Heart left ventricle (tissue), 16 donors: ENCODE measurements around the gene MGAT5. TPM values are rescaled to one million over a fixed set of nuclear protein-coding genes. Genes with fewer than 3 reads are reported as not detected.
A peak's percentile ranks its signal among the peaks of the same experiment; 100 is the strongest.

Experiments
- ATAC-seq, 4 donors: fragments of 200-7000 bp; cut with Tn5 transposase; one replicate each; pipeline ENCODE4 v1.9.1; 2020 to 2022; ENCODE audit warnings: moderate library complexity in 4 of 4, mild to moderate bottlenecking in 3 of 4, moderate number of reproducible peaks in 1 of 4
- DNase-seq, 5 donors: peaks; one replicate each; pipeline ENCODE4 v3.0.0-alpha.2; 2020
- H3K27ac ChIP-seq, 12 donors: fragments of 200-600 bp; sonication (generic) in 4 of 12; one replicate each; pipeline versions ENCODE4 v1.5.0 to v1.8.0; 2016 to 2022; ENCODE audit warnings: mild to moderate bottlenecking in 2 of 12
- H3K27me3 ChIP-seq, 9 donors: fragments of 200-600 bp; sonication (generic) in 2 of 9; one replicate each; pipeline versions ENCODE4 v1.5.1 to v1.8.0; 2016 to 2022; ENCODE audit warnings: mild to moderate bottlenecking in 3 of 9
- H3K36me3 ChIP-seq, 9 donors: fragments of 200-600 bp; sonication (generic) in 2 of 9; one replicate each; pipeline versions ENCODE4 v1.5.0 to v1.8.0; 2018 to 2022; ENCODE audit warnings: mild to moderate bottlenecking in 2 of 9
- H3K4me1 ChIP-seq, 12 donors: fragments of 200-600 bp; sonication (generic) in 4 of 12; one replicate each; pipeline versions ENCODE4 v1.5.0 to v1.8.0; 2016 to 2022; ENCODE audit warnings: mild to moderate bottlenecking in 3 of 12
- H3K4me3 ChIP-seq, 12 donors: fragments of 200-600 bp; sonication (generic) in 4 of 12; one replicate each; pipeline versions ENCODE4 v1.5.0 to v1.8.0; 2017 to 2022; ENCODE audit warnings: mild to moderate bottlenecking in 9 of 12, moderate library complexity in 4 of 12
- H3K9me3 ChIP-seq, 12 donors: fragments of 200-600 bp; sonication (generic) in 4 of 12; one replicate each; pipeline versions ENCODE4 v1.5.0 to v1.8.0; 2016 to 2022; ENCODE audit warnings: mild to moderate bottlenecking in 1 of 12
- CTCF ChIP-seq, 12 donors: fragments of 200-600 bp; sonication (generic) in 4 of 12; IDR thresholded peaks; one replicate each; pipeline versions ENCODE4 v1.5.0 to v1.8.0; 2018 to 2022; ENCODE audit warnings: antibody characterized with exemption in 12 of 12, mild to moderate bottlenecking in 5 of 12
- POLR2A ChIP-seq, 2 donors: fragments of 450-650 bp; IDR thresholded peaks; one replicate each; pipeline ENCODE4 v1.6.1; 2017; ENCODE audit warnings: antibody characterized with exemption in 2 of 2, mild to moderate bottlenecking in 2 of 2, moderate library complexity in 2 of 2
- WGBS, 4 donors: extraction: QIAGEN DNeasy Blood & Tissue Kit in 2 of 4; methylation state at CpG; one replicate each; pipeline versions ENCODE4 v1.1.5 to v1.1.7; 2013 to 2018; 5-methylcytosine and 5-hydroxymethylcytosine counted together
- intact Hi-C, 10 donors: fragments of 100-400 bp; cut with DNase I; formaldehyde crosslinking; loops; one replicate each; pipeline versions ENCODE4 v1.11.1 to v1.14.2; 2022
- polyA plus RNA-seq, 2 donors: library from polyadenylated mRNA; stranded (reverse); fragments of 200-250 nt; gene quantifications; one replicate each; pipeline ENCODE4 v1.2.3, GENCODE V29; 2013
- total RNA-seq, 9 donors: library from RNA; depleted of rRNA in 2 of 9; stranded (reverse); fragments of >200 nt in 2 of 9; fragmentation: NEBNext Ultra II Directional in 3 of 9; extraction: Animal tissue kit (Norgen Biotek cat#: 25700) in 3 of 9; gene quantifications; one replicate each; pipeline versions ENCODE4 v1.1.0 to v1.2.4, GENCODE V29; 2016 to 2023
- donor health status: ischemic (EF 13 %, LVEDD 7.1; RV severe dilation, severe dysfunction).
- donor health status: healthy with polysubstance abuse.
- donor health status: DM: no; HTN: yes; CAD: no.
- donor health status: DM: no; HTN: no; CAD: no.
- donor health status: ischemic (EF 25% LVEDD 6.9; RV normal size, moderate dysfunction).
- donor health status: ischemic (EF 25% LVEDD 5.7; RV mildly dilated, moderate dysfunction).
- donor health status: healthy.
- donor health status: DM: yes; HTN: yes; CAD: no.
- donor health status: ischemic (EF 35%, LVEDD 5.7; RV mildly dilated, moderate dysfunction).
- donor health status: nonischemic (EF 11% LVEDD 7.7; RV severe dilation, severe dysfunction).
- donor health status: DM: yes; HTN: yes; CAD: no.
- donor health status: PGD.
- donor health status: ischemic (EF 29% LVEDD 5.4; RV normal size, mild dysfunction).
- donor health status: nonischemic (EF 23%, LVEDD 6.1; RV moderate dilation, normal function).

Gene MGAT5
- total and polyA plus RNA-seq, 11 donors = 9.7 to 116 (median 79.3) TPM

GRCh38 chr2:134446383-134447017, 192.6 kb downstream of the MGAT5 start:
- H3K27ac ChIP-seq = peak overlapping the region in 1 of 12 donors; percentile 9
- H3K36me3 ChIP-seq = peaks cover 0 to 58% (median 34%) of the 10 kb centered on the region in 9 donors
- no peak for ATAC-seq
- no peak for DNase-seq
- WGBS, 4 donors = 72 to 82% (median 78%) methylated on average over 7 to 8 of the region's 8 CpGs
- H3K4me1 ChIP-seq = peaks cover 0 to 23% (median 7%) of the 10 kb centered on the region in 12 donors
- intact Hi-C loops = loop anchor here in 4 of 10 donors (5.0 to 10.0 kb wide), 4 partner anchors 69 to 562 kb away; no protein-coding TSS in a partner anchor
- H3K27me3 ChIP-seq = no peaks in the 10 kb centered on the region
- TF ChIP-seq CTCF (IDR thresholded peaks at IDR 0.05) = no peak
- no peak for TF ChIP-seq POLR2A (IDR thresholded peaks at IDR 0.05)
- no peak overlapping the region for H3K4me3 ChIP-seq
- H3K9me3 ChIP-seq = no peaks in the 10 kb centered on the region

GRCh38 chr2:134447669-134448068, 193.8 kb downstream of the MGAT5 start:
- peaks cover 0 to 20% (median 7%) of the 10 kb centered on the region in 12 donors for H3K4me1 ChIP-seq
- 87 to 95% (median 94%) methylated on average over 4 of the region's 4 CpGs for WGBS, 4 donors

DNA sequence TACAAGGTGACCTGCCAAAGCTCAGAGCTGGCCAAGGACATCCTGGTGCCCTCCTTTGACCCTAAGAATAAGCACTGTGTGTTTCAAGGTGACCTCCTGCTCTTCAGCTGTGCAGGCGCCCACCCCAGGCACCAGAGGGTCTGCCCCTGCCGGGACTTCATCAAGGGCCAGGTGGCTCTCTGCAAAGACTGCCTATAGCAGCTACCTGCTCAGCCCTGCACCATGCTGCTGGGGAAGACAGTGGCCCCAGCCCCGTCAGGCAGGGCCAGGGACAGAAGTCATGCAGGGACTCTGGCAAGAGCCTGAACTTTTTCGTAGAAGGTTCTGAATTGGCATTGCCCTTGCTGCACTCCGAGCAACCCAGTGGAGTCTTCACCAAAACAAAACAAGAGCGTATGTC, 194.8 kb downstream of the MGAT5 start:
- WGBS, 4 donors = 81 to 91% (median 90%) methylated on average over 3 to 6 of the region's 6 CpGs
- H3K27me3 ChIP-seq = no peaks in the 10 kb centered on the region
- peaks cover 0 to 16% (median 7%) of the 10 kb centered on the region in 12 donors for H3K4me1 ChIP-seq
- DNase-seq (no peak), ATAC-seq (no peak)
- H3K27ac ChIP-seq = no peak overlapping the region
- H3K9me3 ChIP-seq = no peaks in the 10 kb centered on the region
- TF ChIP-seq CTCF (IDR thresholded peaks at IDR 0.05) (no peak), POLR2A (IDR thresholded peaks at IDR 0.05) (no peak)
- intact Hi-C loops = loop anchor here in 4 of 10 donors (5.0 to 10.0 kb wide), 4 partner anchors 71 to 564 kb away; no protein-coding TSS in a partner anchor
- peaks cover 0 to 50% (median 30%) of the 10 kb centered on the region in 9 donors for H3K36me3 ChIP-seq
- H3K4me3 ChIP-seq = no peak overlapping the region

More at GRCh38 chr2:134447669-134448068, 193.8 kb downstream of the MGAT5 start:
- H3K27me3 ChIP-seq = no peaks in the 10 kb centered on the region
- ATAC-seq = no peak
- peaks cover 0 to 52% (median 34%) of the 10 kb centered on the region in 9 donors for H3K36me3 ChIP-seq
- intact Hi-C loops = loop anchor here in 4 of 10 donors (5.0 to 10.0 kb wide), 4 partner anchors 70 to 563 kb away; no protein-coding TSS in a partner anchor
- H3K9me3 ChIP-seq = no peaks in the 10 kb centered on the region
- no peak overlapping the region for H3K27ac ChIP-seq
- no peak for TF ChIP-seq POLR2A (IDR thresholded peaks at IDR 0.05)
- TF ChIP-seq CTCF (IDR thresholded peaks at IDR 0.05) = no peak
- no peak overlapping the region for H3K4me3 ChIP-seq
- no peak for DNase-seq

GRCh38 chr2:134449157-134449556, 195.3 kb downstream of the MGAT5 start:
- Histone ChIP-seq H3K4me3 (no peak overlapping the region), H3K9me3 (no peaks in the 10 kb centered on the region), H3K27ac (no peak overlapping the region), H3K4me1 (peaks cover 0 to 14% (median 6%) of the 10 kb centered on the region in 12 donors), H3K27me3 (no peaks in the 10 kb centered on the region), H3K36me3 (peaks cover 0 to 50% (median 30%) of the 10 kb centered on the region in 9 donors)
- WGBS, 4 donors = 85 to 89% (median 88%) methylated on average over 7 of the region's 7 CpGs
- intact Hi-C loops = loop anchor here in 4 of 10 donors (5.0 to 10.0 kb wide), 4 partner anchors 72 to 564 kb away; no protein-coding TSS in a partner anchor
- TF ChIP-seq POLR2A (IDR thresholded peaks at IDR 0.05) (no peak), CTCF (IDR thresholded peaks at IDR 0.05) (no peak)
- DNase-seq (no peak), ATAC-seq (no peak)
